ENCODE results near the gene FLNC. TPM values are rescaled to one million over a fixed set of nuclear protein-coding genes. Genes with fewer than 3 reads are reported as not detected.
A peak's percentile ranks its signal among the peaks of the same experiment; 100 is the strongest.

Gene FLNC
- total RNA-seq, 3 donors from 2014 or later (not counting 1 experiment from before 2014, with no cell fraction given): 0.05 to 0.25 TPM; not detected in 1

DNA sequence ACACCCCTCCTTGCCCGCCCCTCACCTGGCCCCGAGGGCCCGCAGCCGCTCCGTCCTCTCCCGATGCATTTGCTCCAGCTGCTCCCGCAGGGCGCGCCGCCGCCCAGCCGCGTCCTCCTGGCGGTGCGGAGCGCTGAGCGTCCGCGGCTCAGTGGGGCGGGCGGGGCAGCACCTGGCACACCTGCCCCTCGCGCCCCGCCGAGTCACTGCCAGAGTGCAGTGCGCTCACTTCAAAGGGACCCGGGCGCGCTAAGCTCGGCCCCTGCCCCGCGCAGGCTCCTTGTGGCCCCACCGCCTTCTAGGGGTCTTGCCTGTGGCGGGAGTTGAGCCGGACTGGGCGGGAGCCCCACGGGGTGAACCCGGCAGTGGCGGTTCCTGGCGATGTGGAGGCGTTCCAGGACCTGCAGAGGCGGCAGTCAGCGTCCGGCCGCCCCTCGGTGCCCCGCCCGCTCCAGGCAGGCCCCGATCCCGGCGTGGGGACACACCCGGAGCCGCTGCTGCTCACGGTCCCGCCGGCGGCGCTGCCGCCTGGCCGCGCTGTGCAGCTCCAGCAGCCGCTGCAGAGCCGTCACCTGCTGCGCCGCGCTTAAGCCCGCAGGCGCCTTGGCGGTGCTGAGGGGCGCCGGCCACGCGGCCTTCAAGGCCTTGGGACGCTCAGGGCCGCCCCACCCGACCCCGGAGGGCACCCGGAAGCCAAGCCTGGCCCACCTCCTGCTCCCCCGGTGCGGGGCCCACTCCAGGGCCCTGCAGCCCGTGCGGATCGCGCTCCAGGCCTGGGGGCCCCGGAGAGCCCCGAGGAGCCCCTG, 39.1 kb downstream of the FLNC start:
- H3K9me3 Mint-ChIP-seq: no peaks in the 10 kb centered on the region
- no peak overlapping the region for H3K27ac Mint-ChIP-seq
- ATAC-seq: peak; percentile 78 to 87 (median 86)
- peaks cover 11% of the 10 kb centered on the region for H3K4me1 ChIP-seq (ENCODE audit: control insufficient read depth, insufficient read depth, low read length)
- no peak overlapping the region for H3K27ac ChIP-seq (ENCODE audit: low read length)
- peak overlapping the region; percentile 38 for H3K4me3 ChIP-seq (ENCODE audit: low read length)
- H3K4me3 Mint-ChIP-seq: peak overlapping the region; percentile 45
- peaks cover 0 to 5% of the 10 kb centered on the region in 2 donors for H3K27me3 Mint-ChIP-seq (ENCODE audit: low read depth in 2 of 2)
- no peaks in the 10 kb centered on the region for H3K36me3 Mint-ChIP-seq
- 1% methylated on average over 86 of the region's 86 CpGs for WGBS (ENCODE audit: insufficient coverage)
- peak; percentile 27 to 70 for DNase-seq
- H3K27me3 ChIP-seq (ENCODE audit: control insufficient read depth, insufficient read depth, low read length): peaks cover 3% of the 10 kb centered on the region
- H3K4me1 Mint-ChIP-seq: peaks cover 5 to 19% of the 10 kb centered on the region in 2 donors
- TF ChIP-seq, protein P1, sequence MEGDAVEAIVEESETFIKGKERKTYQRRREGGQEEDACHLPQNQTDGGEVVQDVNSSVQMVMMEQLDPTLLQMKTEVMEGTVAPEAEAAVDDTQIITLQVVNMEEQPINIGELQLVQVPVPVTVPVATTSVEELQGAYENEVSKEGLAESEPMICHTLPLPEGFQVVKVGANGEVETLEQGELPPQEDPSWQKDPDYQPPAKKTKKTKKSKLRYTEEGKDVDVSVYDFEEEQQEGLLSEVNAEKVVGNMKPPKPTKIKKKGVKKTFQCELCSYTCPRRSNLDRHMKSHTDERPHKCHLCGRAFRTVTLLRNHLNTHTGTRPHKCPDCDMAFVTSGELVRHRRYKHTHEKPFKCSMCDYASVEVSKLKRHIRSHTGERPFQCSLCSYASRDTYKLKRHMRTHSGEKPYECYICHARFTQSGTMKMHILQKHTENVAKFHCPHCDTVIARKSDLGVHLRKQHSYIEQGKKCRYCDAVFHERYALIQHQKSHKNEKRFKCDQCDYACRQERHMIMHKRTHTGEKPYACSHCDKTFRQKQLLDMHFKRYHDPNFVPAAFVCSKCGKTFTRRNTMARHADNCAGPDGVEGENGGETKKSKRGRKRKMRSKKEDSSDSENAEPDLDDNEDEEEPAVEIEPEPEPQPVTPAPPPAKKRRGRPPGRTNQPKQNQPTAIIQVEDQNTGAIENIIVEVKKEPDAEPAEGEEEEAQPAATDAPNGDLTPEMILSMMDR (IDR thresholded peaks at IDR 0.05): no peak
- intact Hi-C loops (cut with micrococcal nuclease): no loop called here
- H3K9me3 ChIP-seq (ENCODE audit: control insufficient read depth, insufficient read depth, low read length): no peaks in the 10 kb centered on the region
- peaks cover 7% of the 10 kb centered on the region for H3K36me3 ChIP-seq (ENCODE audit: control insufficient read depth, insufficient read depth, low read length)

DNA sequence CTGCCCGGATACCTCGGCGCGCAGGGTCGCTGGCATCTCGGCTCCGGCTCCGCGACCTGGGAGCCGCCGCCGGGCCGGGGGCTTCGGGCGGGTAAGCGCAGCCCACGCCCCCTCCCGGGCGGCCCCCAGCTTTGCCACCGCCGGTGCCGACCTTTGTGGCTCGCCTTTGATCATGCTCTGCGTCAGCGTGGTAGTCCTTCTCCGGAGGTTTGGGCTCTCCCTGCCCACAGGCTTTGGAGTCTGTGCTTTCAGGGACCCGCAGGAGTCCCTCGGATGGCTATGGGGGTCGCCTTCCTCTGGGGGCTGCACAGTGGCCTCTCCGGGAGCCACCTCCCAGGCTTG, 39.7 kb downstream of the FLNC start:
- Histone ChIP-seq H3K4me3 (ENCODE audit: low read length) (no peak overlapping the region), H3K9me3 (ENCODE audit: control insufficient read depth, insufficient read depth, low read length) (no peaks in the 10 kb centered on the region), H3K27ac (ENCODE audit: low read length) (no peak overlapping the region), H3K36me3 (ENCODE audit: control insufficient read depth, insufficient read depth, low read length) (peaks cover 7% of the 10 kb centered on the region), H3K27me3 (ENCODE audit: control insufficient read depth, insufficient read depth, low read length) (peaks cover 3% of the 10 kb centered on the region), H3K4me1 (ENCODE audit: control insufficient read depth, insufficient read depth, low read length) (peaks cover 11% of the 10 kb centered on the region)
- WGBS (ENCODE audit: insufficient coverage): 2% methylated on average over 30 of the region's 30 CpGs
- intact Hi-C loops (cut with micrococcal nuclease): no loop called here
- Mint-ChIP-seq H3K27me3 (ENCODE audit: low read depth in 2 of 2) (peaks cover 0 to 5% of the 10 kb centered on the region in 2 donors), H3K4me1 (peaks cover 5 to 17% of the 10 kb centered on the region in 2 donors), H3K27ac (no peak overlapping the region), H3K9me3 (no peaks in the 10 kb centered on the region), H3K4me3 (peak overlapping the region; percentile 83), H3K36me3 (no peaks in the 10 kb centered on the region)
- TF ChIP-seq, protein P1 (IDR thresholded peaks at IDR 0.05): no peak
- DNase-seq (peak in 1 of 2 donors; percentile 41), ATAC-seq (peak in 1 of 3 donors; percentile 13)

DNA sequence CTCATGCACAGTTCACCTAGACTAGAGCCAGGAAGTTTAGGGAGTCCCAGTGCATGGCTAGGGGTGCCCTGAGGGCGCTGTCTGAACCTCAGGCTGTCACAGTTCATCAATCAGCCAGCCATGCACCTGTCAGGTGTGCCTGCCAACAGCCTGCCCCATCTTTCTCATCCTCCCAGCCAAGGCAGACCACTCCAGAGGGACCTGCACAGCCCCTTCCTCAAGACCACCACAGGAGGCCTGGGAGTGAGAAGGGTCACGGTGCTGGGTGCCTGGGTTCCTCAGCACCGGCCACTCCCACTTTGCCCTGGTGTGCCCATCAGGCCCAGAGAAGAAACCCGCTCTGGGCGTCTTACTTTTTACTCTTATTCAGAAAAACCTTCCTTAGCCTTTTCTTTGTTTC, 40.8 kb downstream of the FLNC start:
- Mint-ChIP-seq H3K4me3 (peak overlapping the region; percentile 56), H3K27me3 (ENCODE audit: low read depth in 2 of 2) (peaks cover 0 to 5% of the 10 kb centered on the region in 2 donors), H3K36me3 (no peaks in the 10 kb centered on the region), H3K27ac (no peak overlapping the region), H3K4me1 (peaks cover 0 to 7% of the 10 kb centered on the region in 2 donors), H3K9me3 (no peaks in the 10 kb centered on the region)
- Histone ChIP-seq H3K9me3 (ENCODE audit: control insufficient read depth, insufficient read depth, low read length) (no peaks in the 10 kb centered on the region), H3K4me3 (ENCODE audit: low read length) (no peak overlapping the region), H3K36me3 (ENCODE audit: control insufficient read depth, insufficient read depth, low read length) (no peaks in the 10 kb centered on the region), H3K27ac (ENCODE audit: low read length) (no peak overlapping the region), H3K27me3 (ENCODE audit: control insufficient read depth, insufficient read depth, low read length) (peaks cover 3% of the 10 kb centered on the region), H3K4me1 (ENCODE audit: control insufficient read depth, insufficient read depth, low read length) (peaks cover 11% of the 10 kb centered on the region)
- WGBS (ENCODE audit: insufficient coverage): 94% methylated on average over 5 of the region's 5 CpGs
- intact Hi-C loops (cut with micrococcal nuclease): no loop called here
- ATAC-seq: no peak
- TF ChIP-seq, protein P1 (IDR thresholded peaks at IDR 0.05): no peak
- DNase-seq: no peak

Measured in natural killer cell (primary cell).